Heart left ventricle (tissue), 16 donors: ENCODE results near the gene MAGED1. TPM values are rescaled to one million over a fixed set of nuclear protein-coding genes. Genes with fewer than 3 reads are reported as not detected.

ENCODE experiments used
- ATAC-seq, 4 donors: fragments of 200-7000 bp; cut with Tn5 transposase; one replicate each; pipeline ENCODE4 v1.9.1; 2020 to 2022; ENCODE audit warnings: moderate library complexity in 4 of 4, mild to moderate bottlenecking in 3 of 4, moderate number of reproducible peaks in 1 of 4
- DNase-seq, 5 donors: peaks; one replicate each; pipeline ENCODE4 v3.0.0-alpha.2; 2020
- H3K27ac ChIP-seq, 12 donors: fragments of 200-600 bp; sonication (generic) in 4 of 12; one replicate each; pipeline versions ENCODE4 v1.5.0 to v1.8.0; 2016 to 2022; ENCODE audit warnings: mild to moderate bottlenecking in 2 of 12
- H3K27me3 ChIP-seq, 9 donors: fragments of 200-600 bp; sonication (generic) in 2 of 9; one replicate each; pipeline versions ENCODE4 v1.5.1 to v1.8.0; 2016 to 2022; ENCODE audit warnings: mild to moderate bottlenecking in 3 of 9
- H3K36me3 ChIP-seq, 9 donors: fragments of 200-600 bp; sonication (generic) in 2 of 9; one replicate each; pipeline versions ENCODE4 v1.5.0 to v1.8.0; 2018 to 2022; ENCODE audit warnings: mild to moderate bottlenecking in 2 of 9
- H3K4me1 ChIP-seq, 12 donors: fragments of 200-600 bp; sonication (generic) in 4 of 12; one replicate each; pipeline versions ENCODE4 v1.5.0 to v1.8.0; 2016 to 2022; ENCODE audit warnings: mild to moderate bottlenecking in 3 of 12
- H3K4me3 ChIP-seq, 12 donors: fragments of 200-600 bp; sonication (generic) in 4 of 12; one replicate each; pipeline versions ENCODE4 v1.5.0 to v1.8.0; 2017 to 2022; ENCODE audit warnings: mild to moderate bottlenecking in 9 of 12, moderate library complexity in 4 of 12
- H3K9me3 ChIP-seq, 12 donors: fragments of 200-600 bp; sonication (generic) in 4 of 12; one replicate each; pipeline versions ENCODE4 v1.5.0 to v1.8.0; 2016 to 2022; ENCODE audit warnings: mild to moderate bottlenecking in 1 of 12
- CTCF ChIP-seq, 12 donors: fragments of 200-600 bp; sonication (generic) in 4 of 12; IDR thresholded peaks; one replicate each; pipeline versions ENCODE4 v1.5.0 to v1.8.0; 2018 to 2022; ENCODE audit warnings: antibody characterized with exemption in 12 of 12, mild to moderate bottlenecking in 5 of 12
- POLR2A ChIP-seq, 2 donors: fragments of 450-650 bp; IDR thresholded peaks; one replicate each; pipeline ENCODE4 v1.6.1; 2017; ENCODE audit warnings: antibody characterized with exemption in 2 of 2, mild to moderate bottlenecking in 2 of 2, moderate library complexity in 2 of 2
- whole genome bisulfite sequencing, 4 donors: extraction: QIAGEN DNeasy Blood & Tissue Kit in 2 of 4; methylation state at CpG; one replicate each; pipeline versions ENCODE4 v1.1.5 to v1.1.7; 2013 to 2018; 5-methylcytosine and 5-hydroxymethylcytosine counted together
- intact Hi-C, 10 donors: fragments of 100-400 bp; cut with DNase I; formaldehyde crosslinking; loops; one replicate each; pipeline versions ENCODE4 v1.11.1 to v1.14.2; 2022
- polyA plus RNA-seq, 2 donors: library from polyadenylated mRNA; stranded (reverse); fragments of 200-250 nt; gene quantifications; one replicate each; pipeline ENCODE4 v1.2.3, GENCODE V29; 2013
- total RNA-seq, 9 donors: library from RNA; depleted of rRNA in 2 of 9; stranded (reverse); fragments of >200 nt in 2 of 9; fragmentation: NEBNext Ultra II Directional in 3 of 9; extraction: Animal tissue kit (Norgen Biotek cat#: 25700) in 3 of 9; gene quantifications; one replicate each; pipeline versions ENCODE4 v1.1.0 to v1.2.4, GENCODE V29; 2016 to 2023
- donor health status: ischemic (EF 13 %, LVEDD 7.1; RV severe dilation, severe dysfunction).
- donor health status: healthy with polysubstance abuse.
- donor health status: DM: no; HTN: yes; CAD: no.
- donor health status: DM: no; HTN: no; CAD: no.
- donor health status: ischemic (EF 25% LVEDD 6.9; RV normal size, moderate dysfunction).
- donor health status: ischemic (EF 25% LVEDD 5.7; RV mildly dilated, moderate dysfunction).
- donor health status: healthy.
- donor health status: DM: yes; HTN: yes; CAD: no.
- donor health status: ischemic (EF 35%, LVEDD 5.7; RV mildly dilated, moderate dysfunction).
- donor health status: nonischemic (EF 11% LVEDD 7.7; RV severe dilation, severe dysfunction).
- donor health status: DM: yes; HTN: yes; CAD: no.
- donor health status: PGD.
- donor health status: ischemic (EF 29% LVEDD 5.4; RV normal size, mild dysfunction).
- donor health status: nonischemic (EF 23%, LVEDD 6.1; RV moderate dilation, normal function).

MAGED1 gene
- total and polyA plus RNA-seq, 11 donors: 19.2 to 97.1 (median 70.7) TPM

GRCh38 chrX:51867626-51868025 is 25.8 kb upstream of the MAGED1 start:
- H3K9me3 ChIP-seq: no peaks in the 10 kb centered on the region
- H3K27ac ChIP-seq: no peak overlapping the region
- H3K27me3 ChIP-seq: no peaks in the 10 kb centered on the region
- DNase-seq (no peak), ATAC-seq (no peak)
- intact Hi-C loops: no loop called here
- H3K36me3 ChIP-seq: no peaks in the 10 kb centered on the region
- no peak for TF ChIP-seq CTCF (IDR thresholded peaks at IDR 0.05)
- no peak for TF ChIP-seq POLR2A (IDR thresholded peaks at IDR 0.05)
- no peak overlapping the region for H3K4me3 ChIP-seq
- WGBS, 4 donors: 39 to 73% (median 48%) methylated on average over 1 of the region's 1 CpG
- H3K4me1 ChIP-seq: no peaks in the 10 kb centered on the region

- intact Hi-C loops: no loop called here
- H3K36me3 ChIP-seq: no peaks in the 10 kb centered on the region
- H3K9me3 ChIP-seq: no peaks in the 10 kb centered on the region
- peaks cover 0 to 4% (median 0%) of the 10 kb centered on the region in 9 donors for H3K27me3 ChIP-seq
- DNase-seq (no peak), ATAC-seq (no peak)
- no peak overlapping the region for H3K27ac ChIP-seq
- WGBS, 4 donors: 88 to 94% (median 92%) methylated on average over 2 of the region's 2 CpGs
- H3K4me3 ChIP-seq: no peak overlapping the region
- TF ChIP-seq CTCF (IDR thresholded peaks at IDR 0.05) (no peak), POLR2A (IDR thresholded peaks at IDR 0.05) (no peak)
- H3K4me1 ChIP-seq: no peaks in the 10 kb centered on the region
Observed at GRCh38 chrX:51870354-51870753, 23.1 kb upstream of the MAGED1 start.

DNA sequence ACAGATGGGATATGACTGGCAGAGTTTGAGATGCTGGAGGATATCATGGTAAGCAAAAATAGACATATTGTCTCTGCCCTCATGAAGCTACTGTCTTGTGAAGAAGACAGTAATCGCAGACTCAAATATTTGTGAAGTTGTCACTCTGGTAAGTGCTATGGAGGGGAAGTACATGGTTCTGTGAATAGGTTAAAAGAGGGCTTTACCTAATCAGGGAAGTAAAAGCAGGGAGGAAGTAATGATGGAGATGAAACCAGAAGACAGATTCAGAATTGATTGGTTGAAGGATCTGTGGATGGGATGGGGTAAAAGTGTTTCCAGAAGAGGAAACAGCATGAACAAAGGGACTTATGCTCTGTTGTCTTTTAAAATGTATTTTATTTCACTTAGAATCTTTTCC is 19.3 kb upstream of the MAGED1 start:
- TF ChIP-seq POLR2A (IDR thresholded peaks at IDR 0.05) (no peak), CTCF (IDR thresholded peaks at IDR 0.05) (no peak)
- Histone ChIP-seq H3K9me3 (no peaks in the 10 kb centered on the region), H3K4me3 (no peak overlapping the region), H3K36me3 (no peaks in the 10 kb centered on the region), H3K27ac (no peak overlapping the region), H3K4me1 (no peaks in the 10 kb centered on the region), H3K27me3 (peaks cover 0 to 4% (median 0%) of the 10 kb centered on the region in 9 donors)
- intact Hi-C loops: no loop called here
- WGBS, 4 donors: 82 to 98% (median 90%) methylated on average over 1 of the region's 1 CpG
- no peak for DNase-seq
- no peak for ATAC-seq

GRCh38 chrX:51876441-51876840 is 17.0 kb upstream of the MAGED1 start:
- DNase-seq (no peak), ATAC-seq (no peak)
- TF ChIP-seq CTCF (IDR thresholded peaks at IDR 0.05): no peak
- no peak for TF ChIP-seq POLR2A (IDR thresholded peaks at IDR 0.05)
- Histone ChIP-seq H3K4me3 (no peak overlapping the region), H3K27ac (no peak overlapping the region), H3K27me3 (peaks cover 0 to 4% (median 0%) of the 10 kb centered on the region in 9 donors), H3K36me3 (no peaks in the 10 kb centered on the region), H3K4me1 (no peaks in the 10 kb centered on the region), H3K9me3 (no peaks in the 10 kb centered on the region)
- intact Hi-C loops: no loop called here
- 67 to 97% (median 79%) methylated on average over 1 of the region's 1 CpG for WGBS, 4 donors
